ENCODE results near the gene RSRC1. TPM values are rescaled to one million over a fixed set of nuclear protein-coding genes. Genes with fewer than 3 reads are reported as not detected.

Gene RSRC1
- total RNA-seq, 2 experiments from 2014 or later = 76.3 to 78.1 TPM

GRCh38 chr3:158574646-158575045 lies 464.8 kb downstream of the RSRC1 start:
- H3K4me3 ChIP-seq (ENCODE audit: low read depth, low read length, poor library complexity, severe bottlenecking) = no peak overlapping the region
- CTCF ChIA-PET (ENCODE audit: unreplicated experiment) = no interaction called here
- no peaks in the 10 kb centered on the region for H3K79me2 ChIP-seq (ENCODE audit: insufficient read depth, low read depth, low read length)
- no peaks in the 10 kb centered on the region for H3K9me3 ChIP-seq (ENCODE audit: low read length)
- TF ChIP-seq CTCF (conservative IDR thresholded peaks at IDR 0.05; ENCODE audit: low read length) = no peak
- TF ChIP-seq EZH2phosphoT487 (IDR thresholded peaks at IDR 0.05; ENCODE audit: borderline replicate concordance, low read depth, low read length) = no peak
- no peaks in the 10 kb centered on the region for H4K20me1 ChIP-seq (ENCODE audit: insufficient read depth, low read length)
- no peaks in the 10 kb centered on the region for H3K9me2 ChIP-seq (ENCODE audit: insufficient read depth, low read length)
- no peak for DNase-seq (ENCODE audit: low spot score)
- no peak overlapping the region for H2AFZ ChIP-seq (ENCODE audit: low read length)
- no TSS peak for BruUV-seq (replicated peaks)
- POLR2A ChIA-PET = interaction anchor here (0.7 to 1.2 kb wide), 3 partner anchors 17 to 826 kb away, joined by 4 to 6 read pairs (median 4); no protein-coding TSS in a partner anchor
- no peak overlapping the region for H3K27ac ChIP-seq (ENCODE audit: low read depth, low read length, poor library complexity, severe bottlenecking)
- no peaks in the 10 kb centered on the region for H3K4me1 ChIP-seq (ENCODE audit: insufficient read depth, low read length, poor library complexity, severe bottlenecking)
- H3K36me3 ChIP-seq (ENCODE audit: insufficient read depth, low read length) = no peaks in the 10 kb centered on the region
- no peak overlapping the region for H3K4me2 ChIP-seq (ENCODE audit: low read length)
- intact Hi-C loops (cut with micrococcal nuclease; ENCODE audit: unreplicated experiment) = no loop called here

GRCh38 chr3:158590223-158590622 lies 480.3 kb downstream of the RSRC1 start:
- TF ChIP-seq EZH2phosphoT487 (IDR thresholded peaks at IDR 0.05; ENCODE audit: borderline replicate concordance, low read depth, low read length) = no peak
- no peak for TF ChIP-seq CTCF (conservative IDR thresholded peaks at IDR 0.05; ENCODE audit: low read length)
- BruUV-seq (replicated peaks) = no TSS peak
- Histone ChIP-seq H3K9me3 (ENCODE audit: low read length) (no peaks in the 10 kb centered on the region), H3K4me2 (ENCODE audit: low read length) (no peak overlapping the region), H3K4me3 (ENCODE audit: low read depth, low read length, poor library complexity, severe bottlenecking) (no peak overlapping the region), H2AFZ (ENCODE audit: low read length) (no peak overlapping the region), H4K20me1 (ENCODE audit: insufficient read depth, low read length) (no peaks in the 10 kb centered on the region), H3K79me2 (ENCODE audit: insufficient read depth, low read depth, low read length) (no peaks in the 10 kb centered on the region), H3K4me1 (ENCODE audit: insufficient read depth, low read length, poor library complexity, severe bottlenecking) (no peaks in the 10 kb centered on the region), H3K27ac (ENCODE audit: low read depth, low read length, poor library complexity, severe bottlenecking) (no peak overlapping the region), H3K9me2 (ENCODE audit: insufficient read depth, low read length) (no peaks in the 10 kb centered on the region), H3K36me3 (ENCODE audit: insufficient read depth, low read length) (no peaks in the 10 kb centered on the region)
- DNase-seq (ENCODE audit: low spot score) = no peak
- intact Hi-C loops (cut with micrococcal nuclease; ENCODE audit: unreplicated experiment) = no loop called here
- ChIA-PET POLR2A (no interaction called here), CTCF (ENCODE audit: unreplicated experiment) (no interaction called here)

Other genes starting within 250 kb of the RSRC1 start
- gene SHOX2, start 3.7 kb upstream of the RSRC1 start, total RNA-seq (2014; rRNA removed; shearing (Covaris generic)) = 0.33 and 0.57 TPM in 2 replicates
- gene SHOX2, start 3.7 kb upstream of the RSRC1 start, total RNA-seq (2022) = 1.2 and 1.9 TPM in 2 replicates